ENCODE results near the gene NABP1. TPM values are rescaled to one million over a fixed set of nuclear protein-coding genes. Genes with fewer than 3 reads are reported as not detected.
A peak's percentile ranks its signal among the peaks of the same experiment; 100 is the strongest.

The NABP1 gene
- total RNA-seq, 1 donor from 2014 or later, result 48.6 TPM

GRCh38 chr2:191670076-191670475 is 7.9 kb upstream of the NABP1 start:
- Histone ChIP-seq H3K9me3 (no peaks in the 10 kb centered on the region), H3K4me3 (no peak overlapping the region), H3K27ac (no peak overlapping the region), H3K36me3 (no peaks in the 10 kb centered on the region), H3K27me3 (ENCODE audit: low read depth) (no peaks in the 10 kb centered on the region), H3K4me1 (no peaks in the 10 kb centered on the region)
- ATAC-seq, result no peak
- DNase-seq, result no peak
- no peak for TF ChIP-seq CTCF (IDR thresholded peaks at IDR 0.05)
- intact Hi-C loops (cut with DNase I), result no loop called here

GRCh38 chr2:191670787-191671186 is 7.1 kb upstream of the NABP1 start:
- H3K36me3 ChIP-seq, result no peaks in the 10 kb centered on the region
- no peak for TF ChIP-seq CTCF (IDR thresholded peaks at IDR 0.05)
- no peaks in the 10 kb centered on the region for H3K27me3 ChIP-seq (ENCODE audit: low read depth)
- no peak overlapping the region for H3K4me3 ChIP-seq
- no peak for ATAC-seq
- DNase-seq, result no peak
- no peaks in the 10 kb centered on the region for H3K9me3 ChIP-seq
- intact Hi-C loops (cut with DNase I), result no loop called here
- H3K4me1 ChIP-seq, result peaks cover 7% of the 10 kb centered on the region
- H3K27ac ChIP-seq, result no peak overlapping the region

GRCh38 chr2:191675807-191676721 is 1.9 kb upstream of the NABP1 start:
- Histone ChIP-seq H3K4me1 (peaks cover 42% of the 10 kb centered on the region), H3K27me3 (ENCODE audit: low read depth) (no peaks in the 10 kb centered on the region), H3K27ac (peak overlapping the region; percentile 97), H3K4me3 (no peak overlapping the region), H3K9me3 (no peaks in the 10 kb centered on the region), H3K36me3 (no peaks in the 10 kb centered on the region)
- DNase-seq, result peak; percentile 68
- no peak for TF ChIP-seq CTCF (IDR thresholded peaks at IDR 0.05)
- peak in 1 of 2 donors; percentile 5 for ATAC-seq
- intact Hi-C loops (cut with DNase I), result no loop called here

DNA sequence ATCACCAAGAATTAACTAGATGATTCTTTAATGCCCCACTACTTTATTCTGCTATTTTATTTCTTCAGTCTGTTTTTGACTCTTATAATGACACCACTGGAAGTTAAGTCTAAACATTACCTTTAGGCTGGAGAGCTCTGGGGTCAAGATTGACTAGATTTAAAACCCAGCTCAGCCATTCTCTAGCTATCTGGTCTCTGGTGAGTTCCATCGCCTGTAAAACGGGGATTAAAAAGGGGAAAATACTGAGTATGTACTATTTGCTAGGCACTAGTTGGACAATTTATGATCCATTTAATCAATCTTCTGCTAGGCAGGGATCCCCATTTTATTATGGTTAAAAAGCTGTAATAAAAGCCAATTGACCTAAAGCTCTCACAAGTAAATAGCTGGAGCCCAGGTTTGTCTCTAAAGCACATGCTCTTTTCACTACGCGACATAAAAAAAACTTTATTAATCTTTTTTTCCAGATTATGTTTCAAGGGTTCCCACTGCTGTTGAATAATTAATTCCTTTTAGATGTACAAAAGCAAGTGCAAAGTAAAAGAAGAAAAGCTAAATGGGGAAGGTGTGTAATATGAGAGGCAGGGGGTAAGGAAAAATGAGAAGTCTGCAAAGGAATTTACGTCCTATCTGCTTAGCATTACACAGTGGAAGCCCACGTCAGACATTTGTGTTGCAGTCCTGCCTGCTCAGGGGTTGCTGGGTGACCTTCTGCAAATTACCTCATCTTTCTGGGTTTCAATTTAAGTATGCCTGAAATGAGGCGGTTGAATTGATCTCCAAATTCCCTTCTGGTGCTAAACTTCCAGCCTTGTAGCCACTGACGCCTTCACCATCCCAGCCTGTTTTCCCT is 918 bp upstream of the NABP1 start:
- Histone ChIP-seq H3K4me1 (peaks cover 51% of the 10 kb centered on the region), H3K36me3 (peaks cover 4% of the 10 kb centered on the region), H3K27me3 (ENCODE audit: low read depth) (no peaks in the 10 kb centered on the region), H3K27ac (peak overlapping the region; percentile 97), H3K9me3 (no peaks in the 10 kb centered on the region), H3K4me3 (peak overlapping the region; percentile 66)
- ATAC-seq, result peak; percentile 57 to 70
- TF ChIP-seq CTCF (IDR thresholded peaks at IDR 0.05), result no peak
- intact Hi-C loops (cut with DNase I), result no loop called here
- DNase-seq, result peak; percentile 65

GRCh38 chr2:191678437-191679100 is 633 bp downstream of the NABP1 start:
- ATAC-seq (peak; percentile 44 to 48), DNase-seq (peak; percentile 74)
- TF ChIP-seq CTCF (IDR thresholded peaks at IDR 0.05), result no peak
- intact Hi-C loops (cut with DNase I), result no loop called here
- H3K36me3 ChIP-seq, result peaks cover 19% of the 10 kb centered on the region
- peaks cover 66% of the 10 kb centered on the region for H3K4me1 ChIP-seq
- no peaks in the 10 kb centered on the region for H3K27me3 ChIP-seq (ENCODE audit: low read depth)
- H3K4me3 ChIP-seq, result peak overlapping the region; percentile 66
- H3K27ac ChIP-seq, result peak overlapping the region; percentile 97
- no peaks in the 10 kb centered on the region for H3K9me3 ChIP-seq

Data from lower lobe of right lung (tissue), 2 donors.